HG03175 (cell line): ENCODE measurements around the gene ACTR1A.
"Not testable (repeated sequence)": the region's sequence is repeated elsewhere in the genome, so short reads cannot be mapped to it uniquely, and the experiment has no call there.

Experiments used
- ATAC-seq: cut with Tn5 transposase; IDR thresholded peaks from one replicate; pipeline ENCODE4 v1.9.1; 2021; ENCODE audit warnings: mild to moderate bottlenecking, moderate library complexity; ENCODE audit not compliant: unreplicated experiment

Gene ACTR1A

DNA sequence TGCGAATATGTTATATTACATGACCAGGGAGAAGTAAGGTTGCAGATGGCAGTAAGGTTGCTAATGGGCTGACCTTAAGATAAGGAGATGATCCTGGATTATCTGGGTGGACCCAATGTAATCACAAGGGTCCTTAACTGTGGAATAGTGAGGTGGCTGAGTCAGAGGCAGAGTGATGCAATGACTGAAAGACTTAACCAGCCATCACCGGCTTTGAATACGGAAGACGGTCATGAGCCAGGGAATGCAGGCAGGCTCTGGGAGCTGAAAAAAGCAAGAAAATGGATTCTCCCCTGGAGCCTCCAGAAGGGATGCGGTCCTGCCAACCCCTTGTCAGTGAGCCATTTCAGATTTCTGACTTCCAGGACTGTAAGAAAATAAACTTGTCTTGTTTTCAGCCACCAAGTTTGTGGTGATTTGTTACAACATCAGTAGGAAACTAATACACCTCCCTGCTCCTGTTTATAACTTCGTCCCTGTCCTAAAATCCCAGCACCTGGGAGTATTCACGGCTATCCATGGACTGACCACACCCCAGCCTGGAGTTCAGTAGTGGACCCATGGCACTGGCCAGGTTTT, 46.5 kb downstream of the ACTR1A start:
- no peak for ATAC-seq

DNA sequence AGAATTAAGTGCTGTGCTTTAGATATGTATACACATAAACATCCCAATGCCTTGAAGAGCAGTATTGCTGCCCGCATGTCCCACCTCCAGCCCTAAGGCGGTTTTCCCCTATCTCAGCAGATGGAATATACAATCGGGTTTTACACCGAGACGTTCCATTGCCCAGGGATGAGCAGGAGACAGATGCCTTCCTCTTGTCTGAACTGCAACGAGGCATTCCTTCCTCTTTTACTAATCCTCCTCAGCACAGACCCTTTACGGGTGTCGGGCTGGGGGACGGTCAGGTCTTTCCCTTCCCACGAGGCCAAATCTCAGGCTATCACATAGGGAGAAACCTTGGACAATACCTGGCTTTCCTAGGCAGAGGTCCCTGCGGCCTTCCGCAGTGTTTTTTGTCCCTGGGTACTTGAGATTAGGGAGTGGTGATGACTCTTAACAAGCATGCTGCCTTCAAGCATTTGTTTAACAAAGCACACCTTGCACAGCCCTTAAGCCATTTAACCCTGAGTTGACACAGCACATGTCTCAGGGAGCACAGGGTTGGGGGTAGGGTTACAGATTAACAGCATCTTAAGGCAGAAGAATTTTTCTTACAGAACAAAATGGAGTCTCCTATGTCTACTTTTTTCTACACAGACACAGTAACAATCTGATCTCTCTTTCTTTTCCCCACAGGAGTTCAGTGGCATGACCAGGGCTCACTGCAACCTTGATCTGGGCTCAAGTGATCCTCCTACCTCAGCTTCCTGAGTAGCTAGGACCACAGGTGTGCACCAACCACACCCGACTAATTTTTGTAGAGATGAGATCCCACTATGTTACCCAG, 47.6 kb downstream of the ACTR1A start:
- ATAC-seq, result not testable (repeated sequence)

- no peak for ATAC-seq
Observed at GRCh38 chr10:102453502-102453901, 49.0 kb downstream of the ACTR1A start.

GRCh38 chr10:102452672-102453340, 49.7 kb downstream of the ACTR1A start:
- no peak for ATAC-seq

GRCh38 chr10:102451105-102451969, 51.2 kb downstream of the ACTR1A start, which contains the start of gene C10orf95:
Gene C10orf95, minus strand, starts transcription at chr10:102451543. Its CDS starts 450 bp downstream, at chr10:102451093.
- ATAC-seq, result no peak

GRCh38 chr10:102450374-102451104, 52.0 kb downstream of the ACTR1A start:
- peak; percentile 79 for ATAC-seq

DNA sequence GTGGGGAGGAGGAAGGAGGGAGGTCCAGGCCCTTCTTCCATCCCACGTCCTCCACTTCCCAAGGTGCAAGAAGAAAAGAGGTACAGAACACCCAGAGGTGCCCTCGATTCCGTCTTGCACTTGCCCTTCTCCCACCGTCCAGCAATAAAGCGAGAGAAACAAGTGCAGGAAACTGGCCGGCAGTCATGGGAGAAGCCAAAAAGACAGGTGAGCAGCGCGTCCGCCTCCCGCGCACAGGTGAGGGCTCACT, 52.5 kb downstream of the ACTR1A start:
- ATAC-seq, result no peak

DNA sequence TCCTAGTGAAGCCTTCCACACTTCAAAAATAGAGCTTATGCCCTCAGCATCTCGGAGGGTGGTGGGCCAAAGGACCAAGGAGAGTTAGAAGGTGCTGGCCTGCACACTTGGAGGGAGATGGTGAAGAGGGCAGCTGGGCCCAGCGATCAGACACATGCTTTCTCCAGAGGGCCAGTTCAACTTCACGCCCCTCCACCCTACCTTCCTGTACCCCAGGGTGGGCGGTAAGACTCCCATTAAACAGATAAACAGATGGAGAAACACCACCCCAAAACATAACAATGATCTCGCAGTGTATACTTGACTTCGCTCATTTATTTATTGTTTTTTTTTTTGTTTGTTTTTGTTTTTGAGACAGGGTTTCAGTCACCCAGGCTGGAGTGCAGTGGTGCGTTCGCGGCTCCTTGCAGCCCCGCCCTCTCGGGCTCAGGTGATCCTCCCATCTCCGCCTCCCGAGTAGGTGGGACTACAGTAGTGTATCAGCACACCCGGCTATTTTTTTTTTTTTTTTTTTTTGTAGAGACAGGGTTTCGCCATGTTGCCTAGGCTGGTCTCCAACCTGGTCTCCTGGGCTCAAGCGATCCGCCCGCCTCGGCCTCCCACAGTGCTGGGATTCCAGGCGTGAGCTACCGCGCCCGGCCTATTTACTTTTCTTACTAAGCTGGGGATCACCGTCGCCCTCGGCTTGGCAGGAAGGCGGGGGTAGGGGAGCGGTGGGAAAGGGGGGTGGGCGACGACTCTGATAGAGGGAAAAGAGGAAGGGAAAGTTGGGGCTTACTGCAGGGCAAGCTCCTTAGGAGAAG, 53.0 kb downstream of the ACTR1A start:
- ATAC-seq, result peak; percentile 57

- no peak for ATAC-seq
Observed at GRCh38 chr10:102444851-102445250, 57.7 kb downstream of the ACTR1A start.

DNA sequence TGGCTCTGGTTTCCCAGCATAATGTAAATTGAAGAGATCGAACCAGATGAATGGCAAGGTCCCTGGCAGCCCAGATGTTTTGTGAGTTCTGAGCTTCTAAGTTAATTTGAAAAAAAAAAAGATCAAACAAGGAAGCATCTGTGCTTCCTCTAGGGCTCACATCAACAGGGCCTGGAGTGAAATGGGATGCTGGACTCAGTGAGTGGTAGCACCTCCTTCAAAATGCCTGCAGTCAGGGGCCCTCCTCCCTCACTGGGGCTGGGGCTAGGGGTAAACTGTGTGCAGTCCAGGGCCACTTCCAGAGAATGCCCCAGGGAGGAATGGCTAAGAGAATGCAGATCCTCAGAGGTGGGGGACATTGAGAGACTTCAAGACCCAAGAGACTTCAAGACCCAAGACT, 64.1 kb downstream of the ACTR1A start:
- ATAC-seq, result no peak

DNA sequence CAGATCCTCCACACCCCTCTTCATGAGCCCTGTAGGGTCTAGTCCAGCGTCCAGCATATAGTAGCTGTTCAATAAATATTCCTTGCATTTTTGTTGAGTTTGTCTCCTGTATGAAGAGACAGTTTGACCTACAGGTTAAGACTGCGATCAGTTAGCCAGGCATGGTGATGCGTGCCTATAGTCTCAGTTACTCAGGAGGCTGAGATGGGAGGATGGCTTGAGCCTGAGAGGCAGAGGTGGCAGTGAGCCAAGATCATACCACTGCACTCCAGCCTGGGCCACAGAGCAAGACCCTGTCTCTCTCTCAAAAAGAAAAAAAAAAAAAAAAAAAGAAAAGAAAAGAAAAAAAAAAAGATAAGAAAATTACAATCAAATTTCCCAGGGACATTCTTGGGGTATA, 65.0 kb downstream of the ACTR1A start:
- no peak for ATAC-seq

- ATAC-seq, result no peak
Observed at GRCh38 chr10:102436312-102436711, 66.2 kb downstream of the ACTR1A start.

GRCh38 chr10:102435529-102436233, 66.8 kb downstream of the ACTR1A start:
- ATAC-seq, result no peak

DNA sequence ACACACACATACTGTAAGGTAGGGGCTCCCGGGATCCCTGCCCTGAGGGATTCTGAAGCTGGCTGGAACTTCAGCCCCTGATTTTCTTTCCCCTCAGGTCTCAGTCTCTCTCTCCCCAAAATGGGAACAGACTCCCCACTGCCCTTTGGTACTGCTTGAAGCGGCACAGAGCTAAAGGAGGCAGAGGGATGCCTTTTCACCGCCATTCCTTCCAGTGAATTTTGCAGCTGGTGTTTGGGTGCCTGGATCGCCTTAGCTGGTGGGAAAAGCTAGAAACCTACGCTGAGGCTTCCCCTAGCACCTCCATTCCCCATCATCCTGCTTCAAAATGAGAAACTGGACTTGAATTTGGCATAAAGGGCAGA, 67.4 kb downstream of the ACTR1A start:
- ATAC-seq, result no peak

- ATAC-seq, result no peak
Observed at GRCh38 chr10:102434394-102435132, 67.9 kb downstream of the ACTR1A start.

DNA sequence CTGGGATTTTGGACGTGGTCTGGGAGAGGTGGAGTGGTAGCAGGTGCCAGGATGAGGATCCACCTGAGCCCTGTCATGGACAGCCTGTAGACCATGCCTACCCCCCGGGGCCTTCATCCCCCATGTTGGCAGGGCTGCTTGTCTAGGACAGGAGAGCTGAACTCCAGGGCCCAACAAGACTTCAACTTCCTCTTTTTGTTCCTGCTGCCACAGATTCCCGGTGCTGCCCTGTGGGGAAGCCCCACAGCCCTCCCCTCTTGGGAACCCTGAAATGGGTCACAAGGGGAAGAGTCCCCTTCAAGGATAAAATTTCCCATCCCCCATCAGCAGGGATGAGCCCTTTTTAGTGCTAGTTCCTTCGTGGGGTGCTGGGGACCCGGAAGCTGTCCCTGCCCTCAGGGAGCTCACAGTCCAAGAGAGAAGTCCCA, 68.9 kb downstream of the ACTR1A start:
- no peak for ATAC-seq

GRCh38 chr10:102432162-102432950, 70.2 kb downstream of the ACTR1A start, which contains the start of gene CUEDC2:
Gene CUEDC2, minus strand, starts transcription at chr10:102432574. Its CDS starts 7,386 bp downstream, at chr10:102425188.
- peak; percentile 88 for ATAC-seq
